GM18526 (cell line): ENCODE measurements around the gene DYNC1LI1.

Source experiments
- POLR2A ChIP-seq: IDR thresholded peaks from 3 replicates; pipeline ENCODE4 v1.6.1; 2011; ENCODE audit not compliant: insufficient read length; ENCODE audit errors: extremely low read depth

Gene DYNC1LI1

GRCh38 chr3:32557640-32558352 is 12.9 kb downstream of the DYNC1LI1 start:
- TF ChIP-seq POLR2A, result no peak

GRCh38 chr3:32556332-32556731 is 14.3 kb downstream of the DYNC1LI1 start:
- TF ChIP-seq POLR2A, result no peak

- no peak for TF ChIP-seq POLR2A
These were observed 16.7 kb downstream of the DYNC1LI1 start for GRCh38 chr3:32553973-32554372.

GRCh38 chr3:32553459-32553858 is 17.2 kb downstream of the DYNC1LI1 start:
- TF ChIP-seq POLR2A, result no peak

GRCh38 chr3:32552013-32552412 is 18.6 kb downstream of the DYNC1LI1 start:
- no peak for TF ChIP-seq POLR2A

GRCh38 chr3:32551496-32551895 is 19.2 kb downstream of the DYNC1LI1 start:
- no peak for TF ChIP-seq POLR2A

GRCh38 chr3:32551087-32551486 is 19.6 kb downstream of the DYNC1LI1 start:
- no peak for TF ChIP-seq POLR2A

- no peak for TF ChIP-seq POLR2A
These were observed 25.4 kb downstream of the DYNC1LI1 start for GRCh38 chr3:32545305-32545704.

- no peak for TF ChIP-seq POLR2A
These were observed 25.8 kb downstream of the DYNC1LI1 start for GRCh38 chr3:32544894-32545293.

- TF ChIP-seq POLR2A, result no peak
These were observed 27.9 kb downstream of the DYNC1LI1 start for GRCh38 chr3:32542807-32543206.

- TF ChIP-seq POLR2A, result no peak
These were observed 29.8 kb downstream of the DYNC1LI1 start for GRCh38 chr3:32540899-32541298.

- no peak for TF ChIP-seq POLR2A
These were observed 38.2 kb downstream of the DYNC1LI1 start for GRCh38 chr3:32532434-32532833.

GRCh38 chr3:32531010-32531647 is 39.5 kb downstream of the DYNC1LI1 start:
- no peak for TF ChIP-seq POLR2A

GRCh38 chr3:32525720-32526119 is 44.9 kb downstream of the DYNC1LI1 start:
- TF ChIP-seq POLR2A, result no peak

GRCh38 chr3:32522682-32523081 is 48.0 kb downstream of the DYNC1LI1 start:
- no peak for TF ChIP-seq POLR2A

GRCh38 chr3:32511005-32511404 is 59.7 kb downstream of the DYNC1LI1 start:
- no peak for TF ChIP-seq POLR2A
